AG09319 (cell line): ENCODE results near the gene AK8.

ENCODE experiments used
- DNase-seq: peaks from one replicate; pipeline ENCODE4 v3.0.0-alpha.2; 2010; ENCODE audit warnings: low read depth; ENCODE audit errors: extremely low read depth
- TF ChIP-seq, protein P1 (sequence below): IDR thresholded peaks from 2 replicates; pipeline ENCODE4 v1.5.1; 2011; ENCODE audit warnings: low read depth, mild to moderate bottlenecking, inconsistent platforms, low read length, moderate library complexity

The AK8 gene

GRCh38 chr9:132795511-132796303 is 82.4 kb downstream of the AK8 start:
- DNase-seq = no peak
- TF ChIP-seq, protein P1, sequence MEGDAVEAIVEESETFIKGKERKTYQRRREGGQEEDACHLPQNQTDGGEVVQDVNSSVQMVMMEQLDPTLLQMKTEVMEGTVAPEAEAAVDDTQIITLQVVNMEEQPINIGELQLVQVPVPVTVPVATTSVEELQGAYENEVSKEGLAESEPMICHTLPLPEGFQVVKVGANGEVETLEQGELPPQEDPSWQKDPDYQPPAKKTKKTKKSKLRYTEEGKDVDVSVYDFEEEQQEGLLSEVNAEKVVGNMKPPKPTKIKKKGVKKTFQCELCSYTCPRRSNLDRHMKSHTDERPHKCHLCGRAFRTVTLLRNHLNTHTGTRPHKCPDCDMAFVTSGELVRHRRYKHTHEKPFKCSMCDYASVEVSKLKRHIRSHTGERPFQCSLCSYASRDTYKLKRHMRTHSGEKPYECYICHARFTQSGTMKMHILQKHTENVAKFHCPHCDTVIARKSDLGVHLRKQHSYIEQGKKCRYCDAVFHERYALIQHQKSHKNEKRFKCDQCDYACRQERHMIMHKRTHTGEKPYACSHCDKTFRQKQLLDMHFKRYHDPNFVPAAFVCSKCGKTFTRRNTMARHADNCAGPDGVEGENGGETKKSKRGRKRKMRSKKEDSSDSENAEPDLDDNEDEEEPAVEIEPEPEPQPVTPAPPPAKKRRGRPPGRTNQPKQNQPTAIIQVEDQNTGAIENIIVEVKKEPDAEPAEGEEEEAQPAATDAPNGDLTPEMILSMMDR = no peak

- no peak for DNase-seq
- TF ChIP-seq, protein P1 = no peak
These were observed 83.2 kb downstream of the AK8 start for GRCh38 chr9:132794730-132795380.

DNA sequence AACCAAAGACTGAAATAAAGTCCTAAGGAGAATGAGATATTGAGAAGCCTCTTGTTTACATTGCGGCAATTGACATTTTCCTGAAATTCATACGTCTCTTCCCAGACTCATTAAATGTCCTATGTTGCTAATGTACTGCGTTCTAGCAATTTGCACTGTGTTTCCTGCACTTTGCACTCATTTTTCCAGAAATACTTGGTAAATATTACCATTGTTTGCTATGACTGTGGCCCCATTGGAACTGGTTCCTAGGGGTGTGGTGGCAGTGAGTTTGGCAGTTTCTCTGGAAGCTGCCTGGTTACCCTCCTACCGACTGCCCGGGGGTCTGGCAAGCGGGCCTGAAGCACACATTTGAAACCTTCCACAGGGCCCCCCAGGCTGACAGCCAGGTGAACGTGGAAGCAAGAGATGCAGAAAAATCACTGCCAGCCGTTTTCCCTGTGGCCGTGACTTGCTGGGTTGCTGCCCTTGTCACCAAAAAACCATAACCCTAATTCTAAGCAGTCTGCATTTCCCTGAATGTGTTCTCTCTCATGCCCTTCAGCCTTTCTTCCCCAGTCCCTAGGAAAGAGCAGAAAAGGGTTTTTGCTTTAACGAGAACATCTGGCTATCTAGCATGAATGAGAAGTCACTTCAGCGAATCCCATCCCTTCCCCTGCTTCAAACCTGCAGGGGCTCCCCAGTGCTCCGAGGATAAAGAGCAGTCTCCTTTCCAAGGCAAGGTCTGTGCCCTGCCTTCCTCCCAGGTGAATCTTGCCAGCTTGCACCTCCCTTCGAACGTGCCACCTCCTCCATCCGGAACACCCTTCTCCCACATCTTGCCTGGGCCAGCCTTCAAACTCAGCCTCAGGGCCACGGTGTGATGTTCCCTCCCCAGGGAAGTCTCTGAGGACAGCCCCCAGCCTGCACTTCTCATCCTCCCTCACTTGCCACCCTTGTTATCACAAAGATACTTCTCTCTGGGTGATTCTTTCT is 84.2 kb downstream of the AK8 start:
- TF ChIP-seq, protein P1 = no peak
- DNase-seq = no peak

- no peak for DNase-seq
- TF ChIP-seq, protein P1 = no peak
These were observed 85.5 kb downstream of the AK8 start for GRCh38 chr9:132792547-132792946.

- TF ChIP-seq, protein P1 = no peak
These were observed 86.3 kb downstream of the AK8 start for GRCh38 chr9:132791699-132792240.

DNA sequence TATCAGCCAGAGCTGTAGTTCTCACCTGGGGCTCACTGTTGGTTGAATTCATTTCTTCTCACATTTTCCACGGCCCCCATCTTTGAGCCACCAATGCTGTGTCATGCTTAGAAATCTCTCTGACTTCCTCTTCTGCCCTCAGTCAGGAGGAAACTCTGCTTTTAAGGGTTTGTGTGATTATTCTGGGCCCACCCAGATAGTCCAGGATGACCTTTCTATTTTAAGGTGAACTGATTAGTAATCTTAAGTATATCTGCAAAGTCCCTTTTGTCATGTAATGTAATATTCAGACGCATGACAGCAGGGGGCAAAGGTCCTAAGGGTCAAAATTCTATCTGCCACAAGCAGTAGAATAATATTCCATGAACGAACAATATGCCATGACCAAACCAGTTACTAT is 88.4 kb downstream of the AK8 start:
- TF ChIP-seq, protein P1 = no peak
- DNase-seq = no peak

More at GRCh38 chr9:132791699-132792240, 86.3 kb downstream of the AK8 start:
- no peak for DNase-seq
